Left lobe of liver (tissue), 2 donors: ENCODE results near the gene SEC14L5. TPM values are rescaled to one million over a fixed set of nuclear protein-coding genes. Genes with fewer than 3 reads are reported as not detected.
"Not testable (repeated sequence)": the region's sequence is repeated elsewhere in the genome, so short reads cannot be mapped to it uniquely, and the experiment has no call there.

Experiments
- ATAC-seq: fragments of 200-7000 bp; cut with Tn5 transposase; one replicate; pipeline ENCODE4 v1.9.1; 2020; ENCODE audit warnings: mild to moderate bottlenecking, moderate library complexity
- DNase-seq: peaks from one replicate; pipeline ENCODE4 v3.0.0-alpha.2; 2020; ENCODE audit warnings: low spot score
- total RNA-seq: library from RNA; stranded (reverse); gene quantifications from one replicate; pipeline ENCODE4 v1.2.1, GENCODE V29; 2021
- donor health status: DM: no; HTN: no; CAD: no; lungs with moderate emphysema.
- donor health status: DM: no; HTN: yes; CAD: no.

The SEC14L5 gene
- total RNA-seq, 1 donor from 2014 or later, result 0.33 TPM

DNA sequence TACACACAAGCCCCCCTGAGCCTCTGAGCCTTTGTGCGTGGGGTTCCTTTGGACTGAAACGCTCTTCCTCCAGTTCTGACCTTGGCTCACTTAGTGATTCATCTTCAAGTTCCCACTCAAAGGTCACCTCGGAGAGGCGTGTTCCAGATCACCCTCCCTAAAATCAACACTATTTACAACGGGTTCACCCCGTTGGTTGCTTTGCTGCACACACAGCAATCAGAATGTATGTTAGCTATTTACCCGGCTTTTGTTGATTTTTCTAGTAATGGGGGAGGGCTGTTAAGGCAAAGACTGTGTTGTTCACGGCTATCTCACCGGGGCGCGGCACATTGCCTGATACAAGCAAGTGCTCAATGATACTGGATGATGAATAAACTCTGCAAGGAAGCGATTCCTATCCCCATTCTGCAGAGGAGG lies 74.6 kb downstream of the SEC14L5 start:
- DNase-seq, result no peak
- no peak for ATAC-seq

DNA sequence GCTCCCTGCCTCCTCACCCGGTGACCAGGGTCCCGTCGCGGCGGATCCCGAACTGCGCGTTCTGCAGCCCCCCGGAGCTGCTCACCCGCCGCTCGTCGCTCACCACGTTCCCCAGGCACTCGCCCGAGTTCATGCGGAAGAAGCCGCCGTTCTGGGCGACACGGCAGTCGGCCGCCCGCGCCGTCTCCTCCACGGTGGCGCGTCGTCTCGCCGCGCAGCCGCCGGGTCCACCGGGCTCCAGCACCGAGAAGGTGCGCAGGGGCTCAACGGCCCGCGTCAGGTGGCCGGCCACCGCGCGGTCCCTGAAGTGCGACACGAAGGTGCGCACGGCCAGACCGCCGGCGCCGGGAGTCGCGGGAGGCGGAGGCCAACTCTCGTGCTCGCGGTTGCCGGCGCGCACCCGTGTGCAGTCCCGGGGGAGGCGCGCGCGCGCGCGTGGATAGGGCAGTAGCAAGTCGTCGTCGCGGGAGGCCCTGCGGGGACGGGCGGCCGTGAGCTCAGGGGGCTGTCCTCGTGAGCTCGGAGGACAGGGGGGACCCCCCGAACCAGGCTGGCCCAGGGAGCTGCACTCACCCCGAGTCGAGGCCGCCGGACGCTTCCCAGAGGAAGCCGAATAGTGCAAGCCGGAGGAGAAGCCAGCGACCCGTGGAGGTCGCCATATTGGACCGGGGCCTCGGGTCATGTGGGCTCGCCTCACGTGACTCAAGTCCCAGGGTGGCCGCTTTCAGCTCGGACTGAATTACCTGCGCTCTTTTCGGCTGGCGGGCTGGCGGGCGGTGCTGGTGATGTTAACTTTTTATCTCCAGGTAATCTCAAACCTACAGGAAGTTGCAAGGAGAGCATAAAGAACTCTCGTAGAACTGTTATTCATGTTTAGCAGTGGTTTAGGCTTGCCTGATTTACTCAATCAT lies 75.4 kb downstream of the SEC14L5 start, which contains the start of gene NAGPA:
TSS of gene NAGPA (minus strand) at position 680 of the 911 bp plus-strand sequence. CDS start at position 659, 21 bp downstream.
- ATAC-seq (peak; percentile 93), DNase-seq (peak; percentile 91)

DNA sequence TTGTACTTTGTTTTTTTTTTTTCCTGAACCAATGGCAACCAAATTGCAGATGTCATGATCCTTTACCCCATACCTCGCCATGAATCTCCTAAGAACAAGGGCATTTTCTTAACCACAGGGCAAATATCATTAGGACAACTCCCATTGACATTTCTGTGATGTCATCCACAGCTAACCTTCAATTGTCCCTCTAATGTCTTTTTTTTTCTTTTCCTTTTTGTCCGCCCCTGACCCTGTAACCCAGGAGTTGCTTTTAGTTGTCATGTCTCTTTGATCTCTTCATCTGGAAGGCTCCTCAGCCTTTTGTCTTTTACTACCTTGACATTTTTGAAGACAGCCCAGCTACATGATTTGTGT lies 76.0 kb downstream of the SEC14L5 start:
- DNase-seq, result no peak
- ATAC-seq, result no peak

DNA sequence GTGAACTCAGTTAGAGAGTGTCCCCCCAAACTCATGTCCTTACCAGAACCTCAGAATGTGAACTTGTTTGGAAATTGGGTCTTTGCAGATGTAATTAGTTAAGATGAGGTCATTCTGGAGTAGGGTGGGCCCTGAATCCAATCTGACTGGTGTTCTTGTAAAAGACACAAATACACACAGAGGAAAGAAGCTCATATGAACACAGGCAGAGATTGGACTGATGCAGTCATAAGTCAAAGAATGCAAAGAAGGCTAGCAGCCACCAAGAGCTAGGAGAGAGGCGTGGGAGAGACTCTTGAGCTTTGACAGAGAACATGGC lies 77.7 kb downstream of the SEC14L5 start:
- no peak for ATAC-seq
- DNase-seq, result no peak

DNA sequence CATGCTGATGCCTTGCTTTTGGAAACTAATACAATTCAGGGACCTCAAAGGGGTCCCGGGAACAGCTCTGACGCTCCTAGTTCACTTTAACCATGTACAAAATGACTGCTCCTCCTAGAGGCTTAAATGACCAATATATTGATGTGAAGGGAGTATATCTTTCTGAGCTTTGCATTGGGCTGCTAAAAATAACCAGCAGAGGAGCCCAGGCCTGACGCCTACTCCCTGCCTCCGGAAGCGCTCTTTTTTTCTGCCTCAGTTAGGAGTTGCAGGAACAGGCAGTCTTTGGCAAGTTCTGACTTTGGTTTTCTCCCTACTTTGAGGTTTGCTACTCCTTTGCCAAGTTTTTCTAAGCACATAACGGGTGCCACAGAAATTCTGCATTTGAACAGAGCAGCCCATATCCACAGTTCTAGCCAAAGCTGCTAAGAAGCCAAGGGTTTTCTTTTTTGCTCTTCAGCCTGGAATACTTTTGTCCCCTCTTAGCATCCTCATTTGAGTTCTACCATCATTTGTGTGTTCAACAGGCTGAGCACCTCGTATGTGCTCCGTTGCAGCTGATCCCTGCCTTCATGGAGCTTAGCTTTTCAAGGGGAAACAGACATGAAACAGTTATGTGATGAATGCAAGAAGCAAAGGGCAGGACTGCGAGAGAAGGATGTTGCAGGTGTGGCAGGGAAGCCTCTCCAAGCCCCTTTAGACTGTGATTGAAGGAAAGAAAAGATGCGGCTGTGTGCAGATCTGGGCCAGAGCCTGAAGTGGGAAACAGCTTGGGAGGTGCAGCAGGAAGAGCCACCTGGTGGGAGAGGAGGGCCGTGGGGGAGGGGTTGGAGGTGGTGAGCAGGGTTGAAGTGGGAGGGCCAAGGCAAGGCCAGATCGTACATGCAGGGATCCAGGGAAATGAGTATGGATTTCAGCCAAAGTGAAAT lies 78.4 kb downstream of the SEC14L5 start:
- ATAC-seq, result no peak
- DNase-seq, result no peak

DNA sequence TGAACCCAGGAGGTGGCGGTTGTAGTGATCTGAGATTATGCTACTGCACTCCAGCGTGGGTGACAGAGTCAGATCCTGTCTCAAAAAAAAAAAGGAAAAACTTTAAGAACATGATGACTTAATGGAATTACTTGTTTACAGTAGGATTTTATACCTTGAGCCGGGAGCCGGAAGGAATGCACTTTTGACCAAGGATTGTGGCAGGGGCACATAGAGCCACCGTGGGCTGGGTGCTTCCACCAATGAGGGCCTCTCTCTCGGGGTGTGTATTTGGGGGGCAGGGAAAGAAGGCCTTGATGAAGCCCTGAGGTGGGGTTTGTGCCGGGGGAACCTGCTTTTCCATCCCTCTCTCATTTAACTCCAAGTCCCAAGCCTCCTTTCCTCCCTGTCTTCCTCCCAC lies 82.3 kb downstream of the SEC14L5 start:
- DNase-seq, result no peak
- ATAC-seq, result no peak

DNA sequence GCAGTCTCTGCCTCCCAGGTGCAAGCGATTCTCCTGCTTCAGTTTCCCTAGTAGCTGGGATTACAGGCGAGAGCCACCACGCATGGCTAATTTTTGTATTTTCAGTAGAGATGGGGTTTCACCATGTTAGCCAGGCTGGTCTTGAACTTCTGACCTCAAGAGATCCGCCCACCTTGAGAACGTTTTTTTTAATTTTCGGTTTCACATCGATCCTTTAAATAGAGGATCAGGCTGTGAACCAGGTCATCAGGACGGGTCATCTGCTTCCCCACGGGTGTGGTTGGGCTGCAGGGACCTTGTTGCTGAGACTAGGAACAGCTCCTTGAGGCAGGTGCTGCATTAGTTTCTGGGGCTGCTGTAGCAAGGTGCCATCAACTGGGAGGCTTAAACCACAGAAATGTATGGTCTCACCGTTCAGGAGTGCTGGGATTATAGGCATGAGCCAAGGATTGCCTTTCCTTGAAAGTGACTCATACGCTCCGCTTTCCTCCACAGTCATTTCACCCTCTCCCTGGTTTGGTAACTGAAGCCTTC lies 83.5 kb downstream of the SEC14L5 start:
- ATAC-seq, result no peak
- DNase-seq, result no peak

DNA sequence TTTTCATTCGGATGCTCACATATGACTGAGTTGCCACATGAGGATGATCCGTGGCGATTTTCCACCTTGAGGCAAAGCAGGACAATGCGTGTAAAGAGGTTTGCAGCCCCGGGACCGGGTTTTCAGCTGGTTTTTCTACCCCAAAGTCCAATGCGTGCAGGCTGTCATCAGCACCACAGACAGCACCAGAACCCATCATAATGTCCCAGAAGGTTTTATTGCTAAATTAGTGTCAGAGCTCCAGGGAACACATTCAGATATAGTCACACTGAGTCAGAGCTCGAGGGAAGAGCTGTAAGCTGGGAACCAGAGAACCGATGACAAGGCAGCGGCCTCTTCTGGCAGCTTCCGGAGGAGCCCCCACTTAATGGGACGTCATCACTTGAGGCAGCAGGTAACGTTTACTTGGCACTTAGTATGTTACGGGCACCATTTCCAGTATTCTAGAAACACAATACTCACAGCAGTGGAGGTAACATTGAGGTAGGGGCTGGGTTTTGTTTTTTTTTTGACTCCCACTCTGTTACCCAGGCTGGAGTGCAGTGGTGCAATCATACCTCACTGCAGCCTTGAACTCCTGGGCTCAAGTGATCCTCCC lies 84.5 kb downstream of the SEC14L5 start:
- DNase-seq, result no peak
- no peak for ATAC-seq

DNA sequence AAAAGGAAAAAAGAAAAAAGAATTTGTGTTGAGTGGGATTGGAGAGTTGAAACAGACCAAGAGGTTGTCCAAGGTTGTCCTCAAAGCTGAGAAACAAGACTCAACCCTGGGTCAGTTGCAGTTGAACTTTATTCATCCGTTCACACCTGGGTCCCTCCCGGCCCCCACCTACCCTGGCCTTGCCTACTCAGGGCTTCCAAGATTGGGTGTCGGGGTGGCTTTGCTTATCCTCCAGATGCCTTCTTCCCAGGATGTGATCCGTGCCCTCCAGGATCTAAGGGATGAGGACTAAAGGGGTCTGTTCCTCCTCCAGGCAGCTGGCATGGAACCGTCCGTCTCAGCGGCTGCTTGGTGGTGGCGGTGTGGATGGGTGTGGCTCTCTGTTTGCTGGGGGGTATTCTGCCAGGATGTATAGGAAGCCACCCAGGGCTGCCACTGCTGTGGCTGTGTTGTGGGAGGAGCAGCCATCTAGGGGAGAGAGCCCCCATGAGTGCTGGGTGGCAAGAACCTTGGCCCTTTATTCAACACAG lies 85.9 kb downstream of the SEC14L5 start:
- DNase-seq, result no peak
- ATAC-seq, result no peak

DNA sequence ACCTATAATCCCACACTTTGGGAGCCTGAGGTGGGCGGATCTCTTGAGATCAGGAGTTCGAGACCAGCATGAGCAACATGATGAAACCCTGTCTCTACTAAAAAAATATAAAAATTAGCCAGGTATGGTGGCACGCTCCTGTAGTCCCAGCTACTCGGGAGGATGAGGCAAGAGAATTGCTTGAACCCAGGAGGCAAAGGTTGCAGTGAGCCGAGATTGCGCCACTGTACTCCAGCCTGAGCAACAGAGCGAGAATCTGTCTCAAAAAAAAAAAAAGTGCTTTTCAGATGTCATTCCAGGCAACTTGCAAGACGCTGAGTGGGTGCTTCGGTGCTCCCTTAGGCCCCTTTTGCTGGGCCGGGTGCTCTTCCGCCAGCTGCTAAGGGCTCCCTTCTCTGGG lies 86.5 kb downstream of the SEC14L5 start:
- DNase-seq, ATAC-seq: not testable (repeated sequence)

DNA sequence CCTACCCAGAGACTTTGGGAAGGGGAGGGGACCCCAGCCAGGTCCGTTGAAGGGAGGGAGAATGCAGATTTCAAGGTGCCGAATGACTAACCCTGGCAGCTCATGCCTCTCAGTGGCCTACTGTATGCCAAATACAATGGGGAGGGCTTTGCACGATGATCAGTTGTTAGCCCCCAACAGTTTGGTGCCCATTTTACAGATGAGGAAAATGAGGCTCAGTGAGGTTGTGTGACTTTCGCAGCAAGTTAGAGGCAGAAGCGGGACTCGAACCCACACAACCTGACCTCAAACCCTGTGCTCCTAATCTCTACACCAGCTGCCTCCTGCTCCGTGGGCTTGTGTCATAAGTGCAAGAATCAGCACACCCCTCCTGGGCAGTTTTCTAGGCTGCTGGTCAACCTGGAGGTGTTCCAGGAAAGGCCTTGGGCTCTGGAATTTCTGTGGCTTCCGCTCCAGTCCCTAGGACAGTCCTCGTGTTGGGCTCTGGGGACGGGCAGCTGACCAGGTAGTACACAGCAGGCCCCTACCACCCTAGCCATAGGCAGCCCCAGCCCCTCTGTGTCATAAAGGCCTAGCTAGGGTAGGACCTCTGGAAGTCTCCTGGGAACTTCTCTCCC lies 87.5 kb downstream of the SEC14L5 start:
- ATAC-seq (no peak), DNase-seq (no peak)

DNA sequence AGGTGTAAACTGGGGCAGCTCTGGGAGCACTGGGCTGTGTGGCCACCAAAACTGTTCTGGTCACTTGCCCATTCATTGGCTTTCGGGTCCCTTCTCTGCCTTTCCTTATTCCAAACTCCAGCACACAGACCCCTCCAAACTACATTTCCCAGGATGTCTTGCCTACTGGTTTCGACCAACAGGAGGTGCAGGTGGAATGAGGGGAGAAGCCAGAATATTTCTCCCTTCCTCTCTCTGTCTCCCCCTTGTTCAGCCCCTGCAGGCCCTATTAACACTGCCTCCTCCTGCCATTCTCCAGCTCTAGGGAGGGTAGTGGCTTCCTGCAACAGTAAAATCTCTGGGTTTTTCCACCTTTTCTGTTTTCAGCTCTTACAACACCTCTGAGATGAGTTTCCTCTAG lies 88.8 kb downstream of the SEC14L5 start:
- DNase-seq, result no peak
- ATAC-seq, result no peak

DNA sequence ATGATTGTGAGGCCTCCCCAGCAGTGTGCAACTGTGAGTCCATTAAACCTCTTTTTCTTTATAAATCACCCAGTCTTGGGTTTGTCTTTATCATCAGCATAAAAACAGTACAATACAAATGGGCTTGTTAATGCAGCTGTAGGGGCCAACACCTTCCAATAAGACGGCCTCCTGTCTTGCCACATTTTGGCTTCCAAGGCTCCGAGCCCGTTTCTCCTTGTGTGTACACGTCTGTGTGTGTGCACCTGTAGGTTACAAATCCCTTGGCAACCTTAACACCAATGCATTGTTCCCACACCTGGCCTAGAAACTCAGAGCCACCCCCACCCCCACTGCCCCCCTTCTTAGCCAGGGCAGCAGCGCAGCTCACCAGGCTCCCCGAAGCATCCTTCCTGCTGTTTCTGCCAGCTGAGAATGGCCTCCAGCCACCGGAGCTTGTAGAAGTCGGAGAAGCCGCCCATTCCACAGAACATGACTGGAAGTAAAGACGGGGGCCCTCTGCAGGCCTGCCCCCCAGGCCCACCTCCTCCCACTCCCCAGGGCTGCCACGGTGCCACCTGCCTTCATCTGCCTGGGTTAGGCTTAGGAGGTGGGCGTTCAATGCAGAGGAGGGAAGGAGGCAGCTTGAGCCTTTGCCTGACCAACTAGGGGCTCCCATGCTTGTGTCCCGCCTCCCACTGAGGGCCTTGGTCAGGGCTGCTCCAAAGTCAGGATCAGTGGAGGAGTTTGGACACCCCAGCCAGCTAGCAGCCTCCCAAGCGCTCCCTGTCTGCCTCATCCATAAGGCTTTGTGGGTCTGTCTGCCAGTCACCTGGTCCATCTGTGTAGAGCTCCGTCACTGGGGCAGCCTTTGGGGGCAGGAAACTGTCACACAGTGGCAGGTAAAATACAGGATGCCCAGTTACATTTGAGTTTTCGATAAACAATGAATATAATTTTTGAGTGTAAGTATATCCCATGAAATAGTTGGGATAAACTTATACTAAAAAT lies 97.0 kb downstream of the SEC14L5 start:
- ATAC-seq, result no peak
- DNase-seq, result no peak

DNA sequence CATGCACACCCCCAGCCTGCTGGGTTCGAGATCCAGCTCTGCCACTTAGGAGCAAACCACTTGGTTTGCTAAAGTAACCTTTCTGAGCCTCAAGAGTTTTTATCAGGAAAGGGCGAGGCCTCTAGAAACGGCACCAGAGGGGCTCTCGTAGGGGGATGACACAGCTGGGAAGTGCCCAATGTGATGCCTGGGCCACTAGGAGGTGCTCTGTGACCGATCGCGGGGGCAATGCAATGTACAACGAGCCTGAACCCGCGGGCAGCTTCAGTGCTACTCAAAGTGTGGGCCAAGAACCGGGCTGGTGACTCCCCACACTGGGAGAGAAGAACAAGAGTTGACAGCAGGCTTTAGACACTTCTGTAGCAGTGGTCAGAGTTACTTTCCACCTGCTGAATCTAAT lies 98.2 kb downstream of the SEC14L5 start:
- ATAC-seq, result peak; percentile 40

DNA sequence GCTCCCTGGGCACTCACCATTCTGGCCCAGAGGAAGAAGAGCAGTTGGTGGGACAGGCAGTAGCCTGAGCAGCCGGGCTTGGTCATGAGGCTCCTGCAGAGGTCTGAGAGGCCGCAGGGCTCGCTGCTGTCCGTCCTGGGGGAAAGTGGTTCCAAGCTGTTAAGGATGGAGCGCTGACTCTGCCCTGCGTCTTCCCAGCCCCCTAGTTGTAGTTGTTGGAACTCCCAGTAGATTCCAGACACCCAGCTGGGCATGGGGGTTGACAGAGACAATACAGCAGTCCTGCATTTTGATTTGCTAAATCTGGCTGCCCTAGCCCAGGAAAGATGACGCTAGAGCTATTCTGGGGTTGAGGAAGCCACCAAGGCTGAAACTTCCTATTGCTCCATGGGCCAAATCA lies 100.3 kb downstream of the SEC14L5 start:
- DNase-seq (no peak), ATAC-seq (no peak)

More for the DNA sequence above, 98.2 kb downstream of the SEC14L5 start:
- DNase-seq, result no peak

DNA sequence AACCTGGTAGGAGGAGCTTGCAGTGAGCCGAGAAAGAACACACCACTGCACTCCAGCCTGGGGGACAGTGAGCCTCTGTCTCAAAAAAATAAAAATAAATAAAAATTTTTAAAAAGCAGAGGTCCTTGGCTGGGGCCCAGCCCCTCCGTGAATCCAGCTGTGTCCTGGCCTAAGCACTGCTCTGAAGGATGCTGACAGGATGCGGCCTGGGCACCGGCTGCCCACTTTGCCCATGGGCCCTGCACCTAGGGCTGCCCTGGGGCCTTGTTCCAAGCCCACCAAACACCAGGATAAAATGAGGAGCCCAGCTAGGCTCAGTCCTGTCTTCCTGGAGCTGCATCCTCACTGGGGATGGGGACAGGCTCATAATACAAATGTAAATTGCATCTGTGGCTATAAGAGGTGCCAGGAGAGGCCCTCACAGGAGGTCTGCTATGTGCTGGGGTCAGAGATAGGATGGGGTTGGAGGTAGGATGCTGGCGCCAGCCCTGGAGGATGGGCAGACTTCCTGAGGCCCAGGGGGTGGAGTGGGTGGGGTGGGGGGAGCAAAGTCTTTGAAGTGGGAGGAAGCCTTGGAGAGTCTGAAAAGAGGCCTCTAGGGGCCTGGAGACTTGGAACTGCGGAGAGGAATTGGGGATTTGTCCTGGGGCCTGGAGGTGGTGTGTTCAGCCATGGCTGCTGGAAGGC lies 101.4 kb downstream of the SEC14L5 start:
- no peak for ATAC-seq
- DNase-seq, result no peak

DNA sequence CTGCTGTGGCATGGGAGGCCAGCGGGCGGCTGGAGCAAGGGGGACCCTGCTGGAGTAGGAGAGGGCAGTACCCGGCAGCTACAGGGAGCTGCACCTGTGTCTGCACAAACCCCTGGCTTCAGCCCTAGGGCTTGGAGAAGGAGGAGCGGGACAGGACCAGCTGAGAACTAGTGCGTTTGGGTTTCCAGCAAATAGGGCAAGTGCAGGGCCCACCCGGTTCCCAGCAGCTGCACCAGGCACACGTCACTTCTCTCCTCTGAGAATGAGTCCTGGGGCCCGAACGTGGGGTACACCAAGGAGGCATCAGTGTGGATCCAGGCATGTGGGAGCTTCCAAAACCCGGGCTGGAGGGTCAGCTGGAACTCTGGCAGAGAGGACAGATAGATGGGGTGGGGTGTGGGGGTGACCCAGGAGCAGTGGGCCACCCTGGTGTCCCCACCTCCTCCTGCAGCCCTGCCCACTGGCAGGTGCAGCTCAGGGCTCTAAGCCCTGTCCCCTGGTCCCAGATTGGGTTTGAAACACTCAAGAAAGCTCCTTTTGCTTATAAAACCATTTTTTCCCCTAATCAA lies 102.0 kb downstream of the SEC14L5 start:
- ATAC-seq (no peak), DNase-seq (no peak)

DNA sequence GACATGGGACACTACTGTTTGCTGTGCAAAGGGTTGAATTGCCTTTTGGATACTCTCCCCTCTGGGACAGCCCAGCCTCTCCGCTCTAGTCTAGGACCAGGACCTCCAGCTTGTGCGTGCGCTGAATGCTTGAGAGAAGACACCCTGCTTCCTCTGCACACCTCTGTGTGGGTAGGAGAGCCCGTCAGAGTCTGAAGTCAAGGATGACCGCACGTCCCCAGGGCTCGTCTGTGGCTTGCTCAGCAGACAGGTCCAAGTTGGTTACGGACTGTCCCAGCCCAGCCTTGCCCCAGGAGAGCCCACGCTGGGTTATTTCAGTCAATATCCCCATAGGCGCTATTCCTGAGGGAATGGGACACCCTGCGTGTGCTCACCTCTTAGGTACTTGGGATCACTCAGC lies 103.9 kb downstream of the SEC14L5 start:
- no peak for DNase-seq
- ATAC-seq, result no peak
